MCF 10A (cell line): ENCODE measurements around the gene SNAP29. TPM values are rescaled to one million over a fixed set of nuclear protein-coding genes. Genes with fewer than 3 reads are reported as not detected.
"Not testable (repeated sequence)": the region's sequence is repeated elsewhere in the genome, so short reads cannot be mapped to it uniquely, and the experiment has no call there.

ENCODE experiments used
- BruUV-seq: library from RNA; stranded (reverse); fragments of 400-500 nt; replicated peaks from 2 replicates; lab custom pipeline; 2021; lab: Mats Ljungman, UMichigan
- CTCF ChIA-PET: fragments of 300-600 bp; sonication (Branson Sonifier 250); formaldehyde crosslinking; extraction: SDS; loops from one replicate; lab custom pipeline; 2021; ENCODE audit warnings: antibody characterized with exemption, inconsistent platforms; lab: Yijun Ruan, JAX
- POLR2A ChIA-PET: fragments of 300-600, 350-650 bp; sonication (Branson Sonifier 250); formaldehyde crosslinking; extraction: SDS; loops from one replicate; lab custom pipeline; 2020; ENCODE audit warnings: antibody characterized with exemption, inconsistent platforms; lab: Yijun Ruan, JAX
- DNase-seq: peaks from one replicate; pipeline ENCODE4 v3.0.0-alpha.2; 2018; ENCODE audit not compliant: unreplicated experiment
- H3K27ac Mint-ChIP-seq: one replicate; pipeline ENCODE4 v1.8.0; 2022; ENCODE audit warnings: mild to moderate bottlenecking, low read depth, mixed read lengths; ENCODE audit not compliant: unreplicated experiment
- H3K27me3 Mint-ChIP-seq: one replicate; pipeline ENCODE4 v1.8.0; 2022; ENCODE audit warnings: mixed read lengths; ENCODE audit not compliant: insufficient read depth, unreplicated experiment
- H3K36me3 Mint-ChIP-seq: one replicate; pipeline ENCODE4 v1.8.0; 2022; ENCODE audit warnings: mild to moderate bottlenecking, moderate library complexity, mixed read lengths; ENCODE audit not compliant: insufficient read depth, unreplicated experiment
- H3K4me1 Mint-ChIP-seq: one replicate; pipeline ENCODE4 v1.8.0; 2022; ENCODE audit warnings: mixed read lengths; ENCODE audit not compliant: insufficient read depth, unreplicated experiment
- H3K4me3 Mint-ChIP-seq: one replicate; pipeline ENCODE4 v1.8.0; 2022; ENCODE audit warnings: mild to moderate bottlenecking, moderate library complexity, mixed read lengths; ENCODE audit not compliant: unreplicated experiment
- H3K9me3 Mint-ChIP-seq: one replicate; pipeline ENCODE4 v1.8.0; 2022; ENCODE audit warnings: mixed read lengths; ENCODE audit not compliant: unreplicated experiment
- CTCF ChIP-seq: fragments of 200-600 bp; IDR thresholded peaks from one replicate; pipeline ENCODE4 v1.8.0; 2022; ENCODE audit warnings: antibody characterized with exemption, mild to moderate bottlenecking; ENCODE audit not compliant: unreplicated experiment
- intact Hi-C: fragments of 100-400 bp; cut with micrococcal nuclease; formaldehyde crosslinking; loops from 2 replicates; pipeline ENCODE4 v1.14.1; 2022
- total RNA-seq: library from RNA; stranded (reverse); gene quantifications from 2 replicates; pipeline ENCODE4 v1.2.3, GENCODE V29; 2022

Gene SNAP29
- total RNA-seq, 1 experiment from 2014 or later: 28.7 TPM

GRCh38 chr22:20815477-20816050 lies 43.2 kb upstream of the SNAP29 start:
- H3K27me3 Mint-ChIP-seq: no peaks in the 10 kb centered on the region

GRCh38 chr22:20816559-20816958 lies 42.2 kb upstream of the SNAP29 start:
- Mint-ChIP-seq H3K4me3 (no peak overlapping the region), H3K27ac (no peak overlapping the region), H3K36me3 (peaks cover 74% of the 10 kb centered on the region), H3K9me3 (no peaks in the 10 kb centered on the region), H3K4me1 (no peaks in the 10 kb centered on the region), H3K27me3 (no peaks in the 10 kb centered on the region)
- DNase-seq: no peak
- intact Hi-C loops: no loop called here
- BruUV-seq: no TSS peak
- CTCF ChIA-PET: no interaction called here
- POLR2A ChIA-PET: interaction anchor here (1.0 kb wide), 1 partner anchor 10 kb away, joined by 3 read pairs; no protein-coding TSS in a partner anchor
- TF ChIP-seq CTCF: no peak

More at GRCh38 chr22:20815477-20816050, 43.2 kb upstream of the SNAP29 start:
- CTCF ChIA-PET: no interaction called here
- no peaks in the 10 kb centered on the region for H3K9me3 Mint-ChIP-seq
- POLR2A ChIA-PET: no interaction called here
- intact Hi-C loops: no loop called here
- no peak for DNase-seq
- no peaks in the 10 kb centered on the region for H3K4me1 Mint-ChIP-seq
- H3K4me3 Mint-ChIP-seq: no peak overlapping the region
- peaks cover 84% of the 10 kb centered on the region for H3K36me3 Mint-ChIP-seq
- no peak overlapping the region for H3K27ac Mint-ChIP-seq
- TF ChIP-seq CTCF: no peak
- no TSS peak for BruUV-seq

DNA sequence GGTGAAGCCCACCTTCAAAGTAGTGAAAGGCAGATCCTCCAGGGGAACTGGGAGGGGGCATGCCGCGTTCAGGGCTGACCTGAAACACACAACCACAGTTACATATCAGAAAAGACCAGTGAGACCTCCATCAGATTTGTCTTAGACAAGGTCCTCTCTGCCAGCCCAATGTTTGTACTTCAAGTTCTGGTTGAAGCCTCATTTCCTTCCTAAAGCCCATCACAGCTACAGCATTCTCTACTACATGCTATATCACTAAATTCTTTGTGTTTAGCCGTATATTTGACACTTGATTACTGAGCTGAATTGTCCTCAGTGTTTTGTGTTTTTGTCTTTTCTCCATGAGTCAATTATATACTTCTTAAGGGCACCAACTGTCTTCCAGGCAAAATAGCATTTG lies 40.3 kb upstream of the SNAP29 start:
- H3K4me3 Mint-ChIP-seq: no peak overlapping the region
- H3K27me3 Mint-ChIP-seq: no peaks in the 10 kb centered on the region
- no peak overlapping the region for H3K27ac Mint-ChIP-seq
- H3K4me1 Mint-ChIP-seq: no peaks in the 10 kb centered on the region
- POLR2A ChIA-PET: interaction anchor here (0.6 kb wide), 1 partner anchor 104 kb away, joined by 3 read pairs; no protein-coding TSS in a partner anchor
- CTCF ChIA-PET: no interaction called here
- intact Hi-C loops: no loop called here
- no peak for DNase-seq
- H3K9me3 Mint-ChIP-seq: no peaks in the 10 kb centered on the region
- TF ChIP-seq CTCF: no peak
- BruUV-seq: no TSS peak
- peaks cover 63% of the 10 kb centered on the region for H3K36me3 Mint-ChIP-seq

DNA sequence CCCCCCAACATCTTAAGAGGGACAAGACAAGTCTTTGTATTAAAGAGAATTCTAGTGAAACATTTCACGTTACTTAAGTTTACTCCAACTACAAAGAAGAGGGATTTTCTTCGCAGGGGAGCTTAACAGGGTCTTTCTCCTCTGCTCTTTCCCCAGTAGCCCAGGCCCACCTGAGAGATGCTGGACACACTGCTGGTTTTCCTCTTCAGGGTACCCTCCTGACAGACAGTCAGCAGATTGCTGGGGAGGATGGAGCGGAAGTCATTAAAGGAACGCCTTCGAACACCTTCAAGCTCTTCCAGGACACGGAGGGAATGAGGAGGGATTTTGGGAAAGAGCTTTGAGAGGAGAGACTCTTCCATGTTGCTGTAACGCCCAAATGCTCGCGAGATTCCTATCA lies 39.3 kb upstream of the SNAP29 start:
- Mint-ChIP-seq H3K9me3 (no peaks in the 10 kb centered on the region), H3K27me3 (no peaks in the 10 kb centered on the region), H3K4me1 (no peaks in the 10 kb centered on the region), H3K27ac (no peak overlapping the region), H3K36me3 (peaks cover 53% of the 10 kb centered on the region), H3K4me3 (no peak overlapping the region)
- no TSS peak for BruUV-seq
- CTCF ChIA-PET: interaction anchor here (0.6 to 1.2 kb wide), 2 partner anchors 66 to 254 kb away, joined by 4 read pairs; no protein-coding TSS in a partner anchor
- intact Hi-C loops: no loop called here
- TF ChIP-seq CTCF: no peak
- POLR2A ChIA-PET: no interaction called here
- DNase-seq: no peak

DNA sequence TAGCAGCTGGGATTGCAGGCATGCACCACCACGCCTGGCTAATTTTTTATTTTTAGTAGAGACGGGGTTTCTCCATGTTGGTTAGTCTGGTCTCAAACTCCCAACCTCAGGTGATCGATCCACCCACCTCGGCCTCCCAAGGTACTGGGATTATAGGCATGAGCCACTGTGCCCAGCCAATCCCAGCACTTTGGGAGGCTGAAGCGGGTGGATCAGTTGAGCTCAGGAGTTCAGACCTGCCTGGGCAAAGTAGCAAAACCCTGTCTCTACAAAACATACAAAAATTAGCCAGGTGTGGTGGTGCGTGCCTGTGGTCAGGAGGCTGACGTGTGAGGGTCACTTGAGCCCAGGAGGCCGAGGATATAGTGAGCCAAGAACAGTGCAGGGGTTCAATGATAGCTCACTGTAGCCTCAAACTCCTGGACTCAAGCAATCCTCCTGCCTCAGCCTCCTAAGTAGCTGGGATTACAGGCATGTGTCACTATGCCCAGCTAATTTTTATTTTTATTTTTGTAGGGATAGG lies 37.0 kb upstream of the SNAP29 start:
- intact Hi-C loops, H3K9me3 Mint-ChIP-seq, H3K4me1 Mint-ChIP-seq, DNase-seq, H3K27me3 Mint-ChIP-seq, BruUV-seq, H3K4me3 Mint-ChIP-seq, H3K27ac Mint-ChIP-seq: not testable (repeated sequence)
- ChIA-PET POLR2A (interaction anchor here (1.2 kb wide), 1 partner anchor 37 kb away, joined by 3 read pairs; the partner anchor contains the start of genes PI4KA and SNAP29), CTCF (interaction anchor here (0.6 to 1.5 kb wide), 2 partner anchors 38 to 335 kb away, joined by 3 to 4 read pairs; no protein-coding TSS in a partner anchor)
- peaks cover 32% of the 10 kb centered on the region for H3K36me3 Mint-ChIP-seq
